ENCODE data around the gene PDGFRB.

Gene PDGFRB

GRCh38 chr5:150152636-150153462, 2.8 kb downstream of the PDGFRB start:
- peaks cover 25% of the 10 kb centered on the region for H3K27me3 Mint-ChIP-seq
- no peak for DNase-seq
- H3K27ac Mint-ChIP-seq, result no peak overlapping the region
- peaks cover 8% of the 10 kb centered on the region for H3K4me1 Mint-ChIP-seq (ENCODE audit: low read depth)
- H3K36me3 Mint-ChIP-seq (ENCODE audit: low read depth), result no peaks in the 10 kb centered on the region
- H3K9me3 Mint-ChIP-seq, result no peaks in the 10 kb centered on the region
- H3K4me3 Mint-ChIP-seq, result no peak overlapping the region

DNA sequence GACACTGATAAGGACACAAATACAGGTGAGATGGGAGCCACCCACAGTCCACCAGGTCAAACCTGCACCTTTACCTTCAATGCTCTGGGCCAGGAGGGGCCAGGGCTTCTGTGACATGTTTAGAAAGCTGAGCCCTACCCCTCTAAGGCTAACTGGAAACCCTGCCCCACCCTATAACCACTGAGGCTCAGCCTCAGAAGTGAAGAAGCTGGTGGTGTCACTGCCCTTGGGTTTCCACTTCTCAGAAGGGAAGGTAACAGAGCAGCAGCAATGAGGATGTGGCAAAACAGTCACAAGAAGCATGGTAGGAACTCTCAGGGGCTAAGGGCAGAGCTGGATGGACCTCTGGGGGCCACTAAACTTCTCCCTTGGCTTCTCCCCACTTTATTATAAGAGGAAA, 6.0 kb downstream of the PDGFRB start:
- Mint-ChIP-seq H3K4me1 (ENCODE audit: low read depth) (no peaks in the 10 kb centered on the region), H3K27me3 (peaks cover 5% of the 10 kb centered on the region), H3K9me3 (no peaks in the 10 kb centered on the region), H3K27ac (no peak overlapping the region), H3K4me3 (no peak overlapping the region), H3K36me3 (ENCODE audit: low read depth) (no peaks in the 10 kb centered on the region)
- no peak for DNase-seq

DNA sequence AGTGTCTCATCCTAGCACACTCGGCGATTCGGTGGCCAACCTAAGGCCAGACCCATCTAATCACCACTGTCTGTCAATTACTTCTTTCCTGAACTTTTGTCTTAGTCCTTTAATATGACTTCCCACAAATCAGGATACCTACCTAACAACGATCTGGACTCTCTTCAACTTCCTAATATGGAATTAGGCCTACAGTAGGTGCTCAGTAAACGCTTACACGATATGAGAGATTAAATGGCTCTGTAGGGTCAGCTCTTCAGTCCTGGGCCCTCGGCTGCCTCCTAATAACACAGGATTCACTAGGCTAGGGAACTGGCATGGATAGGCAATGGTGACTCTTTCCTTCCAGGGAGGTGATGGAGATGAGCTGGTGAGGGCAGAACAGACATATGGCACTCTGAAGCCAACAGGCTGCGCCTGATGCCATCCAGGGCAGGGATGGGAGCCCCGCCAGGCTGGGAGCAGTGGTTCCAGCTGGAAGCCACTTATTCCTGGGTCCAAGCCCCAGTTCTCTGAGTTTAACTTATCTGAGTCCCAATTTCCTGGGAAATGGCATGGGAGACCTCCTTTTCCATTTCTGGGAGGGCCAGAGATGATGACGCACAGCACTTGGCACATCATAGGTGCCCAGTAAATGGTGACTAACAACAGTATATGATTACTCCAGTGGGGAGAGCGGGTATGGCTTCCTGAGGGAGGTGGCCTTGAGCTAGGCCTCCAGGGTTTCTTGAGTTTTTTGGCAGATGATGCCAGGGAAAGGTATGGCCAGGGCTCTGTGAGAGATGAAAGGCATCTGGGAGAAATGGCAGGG, 7.3 kb downstream of the PDGFRB start:
- H3K27ac Mint-ChIP-seq, result no peak overlapping the region
- H3K36me3 Mint-ChIP-seq (ENCODE audit: low read depth), result no peaks in the 10 kb centered on the region
- H3K4me3 Mint-ChIP-seq, result no peak overlapping the region
- DNase-seq, result no peak
- no peaks in the 10 kb centered on the region for H3K9me3 Mint-ChIP-seq
- no peaks in the 10 kb centered on the region for H3K4me1 Mint-ChIP-seq (ENCODE audit: low read depth)
- H3K27me3 Mint-ChIP-seq, result no peaks in the 10 kb centered on the region

DNA sequence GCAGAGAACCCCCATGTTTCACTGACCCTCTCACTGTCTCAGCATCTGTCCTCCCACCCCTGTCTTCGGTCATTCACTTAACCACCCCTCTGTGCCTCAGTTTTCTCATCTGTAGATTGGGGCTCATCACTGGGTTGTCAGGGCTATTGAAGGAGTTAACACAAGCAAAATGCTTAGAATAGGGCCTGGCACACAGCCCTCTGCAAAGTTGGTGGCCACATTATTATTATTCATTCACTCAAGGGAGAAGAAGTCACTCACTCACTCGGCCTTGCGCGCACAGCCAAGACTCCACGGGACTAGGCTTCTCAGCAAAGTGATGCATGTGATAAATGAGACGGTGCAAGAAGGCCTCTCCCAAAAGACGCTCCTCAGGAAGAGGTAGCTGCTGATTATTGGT, 8.0 kb downstream of the PDGFRB start:
- Mint-ChIP-seq H3K27me3 (no peaks in the 10 kb centered on the region), H3K9me3 (no peaks in the 10 kb centered on the region), H3K27ac (no peak overlapping the region), H3K4me3 (no peak overlapping the region), H3K36me3 (ENCODE audit: low read depth) (no peaks in the 10 kb centered on the region), H3K4me1 (ENCODE audit: low read depth) (no peaks in the 10 kb centered on the region)
- no peak for DNase-seq

GRCh38 chr5:150146862-150147601, 8.6 kb downstream of the PDGFRB start:
- no peaks in the 10 kb centered on the region for H3K9me3 Mint-ChIP-seq
- no peak for DNase-seq
- no peaks in the 10 kb centered on the region for H3K27me3 Mint-ChIP-seq
- H3K4me1 Mint-ChIP-seq (ENCODE audit: low read depth), result no peaks in the 10 kb centered on the region
- H3K4me3 Mint-ChIP-seq, result no peak overlapping the region
- no peak overlapping the region for H3K27ac Mint-ChIP-seq
- H3K36me3 Mint-ChIP-seq (ENCODE audit: low read depth), result no peaks in the 10 kb centered on the region

DNA sequence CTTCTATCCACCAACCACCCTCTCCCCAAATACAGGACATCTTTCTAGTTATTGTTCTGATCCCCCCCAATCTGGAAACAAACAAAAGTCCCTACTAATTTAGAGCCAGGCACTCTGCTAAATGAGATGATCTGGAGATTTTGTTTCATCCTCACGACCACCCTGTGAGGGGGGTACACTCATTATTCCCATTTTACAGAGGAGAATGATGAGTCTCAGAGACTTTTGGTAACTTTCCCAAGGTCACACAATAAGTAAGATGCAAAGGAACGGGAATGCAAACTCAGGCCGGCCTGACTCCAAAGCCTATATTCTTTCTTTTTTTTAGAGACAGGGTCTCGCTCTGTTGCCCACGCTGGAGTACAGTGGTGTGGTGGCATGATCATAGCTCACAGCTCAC, 9.4 kb downstream of the PDGFRB start:
- Mint-ChIP-seq H3K4me1 (ENCODE audit: low read depth) (no peaks in the 10 kb centered on the region), H3K4me3 (no peak overlapping the region), H3K9me3 (no peaks in the 10 kb centered on the region), H3K36me3 (ENCODE audit: low read depth) (no peaks in the 10 kb centered on the region), H3K27me3 (no peaks in the 10 kb centered on the region), H3K27ac (no peak overlapping the region)
- DNase-seq, result no peak

DNA sequence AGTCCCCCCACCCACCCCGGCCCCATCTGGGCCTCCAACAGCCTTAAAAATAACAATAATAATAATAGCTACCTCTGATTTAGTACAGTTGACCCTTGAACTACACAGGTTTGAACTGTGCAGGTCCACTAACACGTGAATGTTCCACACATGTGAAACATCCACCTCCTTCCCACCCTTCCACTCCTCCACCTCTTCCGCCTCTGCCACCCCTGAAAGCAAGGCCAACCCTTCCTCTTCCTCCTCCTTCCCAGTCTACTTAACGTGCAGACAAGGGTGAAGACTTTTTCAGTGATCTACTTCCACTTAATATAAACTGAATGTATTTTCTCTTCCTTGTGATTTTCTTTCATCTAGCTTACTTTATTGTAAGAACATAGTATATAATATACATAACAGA, 10.8 kb downstream of the PDGFRB start:
- Mint-ChIP-seq H3K36me3 (ENCODE audit: low read depth) (no peaks in the 10 kb centered on the region), H3K27me3 (no peaks in the 10 kb centered on the region), H3K4me1 (ENCODE audit: low read depth) (no peaks in the 10 kb centered on the region), H3K4me3 (no peak overlapping the region), H3K9me3 (no peaks in the 10 kb centered on the region), H3K27ac (no peak overlapping the region)
- no peak for DNase-seq

GRCh38 chr5:150144246-150144801, 11.3 kb downstream of the PDGFRB start:
- no peaks in the 10 kb centered on the region for H3K9me3 Mint-ChIP-seq
- no peaks in the 10 kb centered on the region for H3K27me3 Mint-ChIP-seq
- H3K27ac Mint-ChIP-seq, result no peak overlapping the region
- no peaks in the 10 kb centered on the region for H3K4me1 Mint-ChIP-seq (ENCODE audit: low read depth)
- H3K4me3 Mint-ChIP-seq, result no peak overlapping the region
- DNase-seq, result no peak
- H3K36me3 Mint-ChIP-seq (ENCODE audit: low read depth), result no peaks in the 10 kb centered on the region

- H3K27me3 Mint-ChIP-seq, result no peaks in the 10 kb centered on the region
- DNase-seq, result no peak
- H3K4me3 Mint-ChIP-seq, result no peak overlapping the region
- H3K27ac Mint-ChIP-seq, result no peak overlapping the region
- no peaks in the 10 kb centered on the region for H3K4me1 Mint-ChIP-seq (ENCODE audit: low read depth)
- H3K36me3 Mint-ChIP-seq (ENCODE audit: low read depth), result no peaks in the 10 kb centered on the region
- no peaks in the 10 kb centered on the region for H3K9me3 Mint-ChIP-seq
Measured at GRCh38 chr5:150143350-150144245, 12.0 kb downstream of the PDGFRB start.

- Mint-ChIP-seq H3K9me3 (no peaks in the 10 kb centered on the region), H3K36me3 (ENCODE audit: low read depth) (no peaks in the 10 kb centered on the region), H3K27ac (no peak overlapping the region), H3K4me3 (no peak overlapping the region), H3K4me1 (ENCODE audit: low read depth) (no peaks in the 10 kb centered on the region), H3K27me3 (no peaks in the 10 kb centered on the region)
- no peak for DNase-seq
Measured at GRCh38 chr5:150142959-150143349, 12.7 kb downstream of the PDGFRB start.

DNA sequence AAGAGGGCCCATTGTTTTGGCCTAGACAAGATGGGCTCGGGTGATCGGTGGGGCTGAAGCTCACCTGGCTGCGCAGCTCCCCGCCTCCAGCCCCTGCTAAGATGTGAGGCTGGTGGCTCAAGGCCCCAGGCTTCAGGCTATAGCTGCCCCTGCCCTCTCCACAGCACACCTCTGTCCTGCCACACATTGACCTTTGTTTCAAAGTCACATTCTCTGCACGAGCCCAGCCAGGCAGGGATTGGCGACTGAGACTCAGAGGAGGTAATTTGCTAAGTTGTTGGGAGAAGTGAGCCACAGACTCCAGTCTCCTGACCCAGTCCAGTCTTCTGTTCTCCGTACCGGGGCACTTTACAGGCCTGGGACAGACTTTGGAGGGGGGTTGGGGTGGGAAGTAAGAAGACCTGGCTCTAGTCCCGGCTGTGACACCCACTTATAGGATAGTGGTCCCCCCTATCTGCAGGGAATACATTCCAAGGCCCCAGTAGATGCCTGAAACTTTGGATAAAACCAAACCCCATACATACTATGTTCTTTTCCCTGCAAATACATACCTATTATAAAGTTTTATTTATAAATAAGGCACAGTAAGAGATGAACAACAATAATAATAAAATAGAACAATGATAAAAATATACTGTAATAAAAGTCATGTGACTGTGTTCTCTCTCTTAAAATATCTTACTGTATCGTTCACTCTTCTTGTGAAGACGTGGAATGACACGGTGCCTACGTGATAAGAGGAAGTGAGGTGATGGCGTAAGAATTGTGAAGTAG, 13.3 kb downstream of the PDGFRB start:
- H3K27ac Mint-ChIP-seq, result no peak overlapping the region
- H3K36me3 Mint-ChIP-seq (ENCODE audit: low read depth), result no peaks in the 10 kb centered on the region
- DNase-seq, result no peak
- no peak overlapping the region for H3K4me3 Mint-ChIP-seq
- H3K27me3 Mint-ChIP-seq, result no peaks in the 10 kb centered on the region
- H3K4me1 Mint-ChIP-seq (ENCODE audit: low read depth), result no peaks in the 10 kb centered on the region
- H3K9me3 Mint-ChIP-seq, result no peaks in the 10 kb centered on the region

GRCh38 chr5:150141544-150142184, 14.0 kb downstream of the PDGFRB start:
- Mint-ChIP-seq H3K4me3 (no peak overlapping the region), H3K36me3 (ENCODE audit: low read depth) (no peaks in the 10 kb centered on the region), H3K9me3 (no peaks in the 10 kb centered on the region), H3K27me3 (no peaks in the 10 kb centered on the region), H3K4me1 (ENCODE audit: low read depth) (no peaks in the 10 kb centered on the region), H3K27ac (no peak overlapping the region)
- no peak for DNase-seq

DNA sequence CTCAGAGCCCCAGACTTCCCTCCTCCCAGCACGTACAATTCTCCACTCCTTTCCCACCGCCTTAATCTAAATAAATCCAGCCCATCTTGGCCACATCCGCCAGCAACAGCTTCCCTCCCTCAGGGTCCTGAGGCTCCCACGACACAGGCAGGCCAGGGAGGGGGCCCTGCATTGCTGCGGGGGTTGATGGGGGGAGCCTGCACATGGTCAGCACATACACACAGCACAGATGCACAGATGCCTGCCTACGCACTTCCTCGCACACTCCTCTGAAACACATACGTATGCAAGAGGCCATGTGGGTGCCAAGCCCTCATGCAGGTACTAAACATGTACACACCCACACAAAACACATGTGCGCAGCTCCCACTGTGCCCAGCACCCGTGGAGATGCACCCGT, 14.8 kb downstream of the PDGFRB start:
- no peak overlapping the region for H3K27ac Mint-ChIP-seq
- H3K36me3 Mint-ChIP-seq (ENCODE audit: low read depth), result no peaks in the 10 kb centered on the region
- no peak for DNase-seq
- H3K4me1 Mint-ChIP-seq (ENCODE audit: low read depth), result no peaks in the 10 kb centered on the region
- H3K9me3 Mint-ChIP-seq, result no peaks in the 10 kb centered on the region
- H3K27me3 Mint-ChIP-seq, result no peaks in the 10 kb centered on the region
- H3K4me3 Mint-ChIP-seq, result no peak overlapping the region
